Glutamatergic neuron (in vitro differentiated cells): Measurements from ENCODE around the gene PA2G4. TPM values are rescaled to one million over a fixed set of nuclear protein-coding genes. Genes with fewer than 3 reads are reported as not detected.
"Not testable (repeated sequence)": the region's sequence is repeated elsewhere in the genome, so short reads cannot be mapped to it uniquely, and the experiment has no call there.

Experiments
- DNase-seq: peaks from one replicate; pipeline ENCODE4 v3.0.0; 2022
- H3K27ac Mint-ChIP-seq: one replicate; pipeline ENCODE4 v1.8.0; 2020; ENCODE audit warnings: mild to moderate bottlenecking, mixed read lengths, inconsistent platforms; ENCODE audit not compliant: unreplicated experiment
- H3K27me3 Mint-ChIP-seq: one replicate; pipeline ENCODE4 v1.8.0; 2020; ENCODE audit warnings: mild to moderate bottlenecking, moderate library complexity, mixed read lengths, inconsistent platforms; ENCODE audit not compliant: unreplicated experiment
- H3K36me3 Mint-ChIP-seq: one replicate; pipeline ENCODE4 v1.8.0; 2020; ENCODE audit warnings: mild to moderate bottlenecking, mixed read lengths, inconsistent platforms; ENCODE audit not compliant: unreplicated experiment
- H3K4me1 Mint-ChIP-seq: one replicate; pipeline ENCODE4 v1.8.0; 2020; ENCODE audit warnings: mild to moderate bottlenecking, low read depth, mixed read lengths, inconsistent platforms; ENCODE audit not compliant: unreplicated experiment
- H3K4me3 Mint-ChIP-seq: one replicate; pipeline ENCODE4 v1.8.0; 2020; ENCODE audit warnings: mild to moderate bottlenecking, mixed read lengths, inconsistent platforms; ENCODE audit not compliant: unreplicated experiment
- H3K9me3 Mint-ChIP-seq: one replicate; pipeline ENCODE4 v1.8.0; 2020; ENCODE audit warnings: mild to moderate bottlenecking, moderate library complexity, mixed read lengths, inconsistent platforms; ENCODE audit not compliant: unreplicated experiment
- CTCF ChIP-seq: fragments of 200-600 bp; sonication (generic); IDR thresholded peaks from one replicate; pipeline ENCODE4 v1.5.0; 2021; ENCODE audit not compliant: partially characterized antibody, unreplicated experiment
- total RNA-seq: library from RNA; stranded (reverse); fragmentation: NEBNext Ultra II Directional; extraction: Animal tissue kit (Norgen Biotek cat#: 25700); gene quantifications from one replicate; pipeline ENCODE4 v1.2.1, GENCODE V29; 2021; ENCODE audit not compliant: unreplicated experiment

The PA2G4 gene
- total RNA-seq, 1 donor from 2014 or later: 86.5 TPM

- DNase-seq: no peak
- TF ChIP-seq CTCF: no peak
- Mint-ChIP-seq H3K4me3 (peak overlapping the region; percentile 58), H3K27ac (no peak overlapping the region), H3K9me3 (peaks cover 18% of the 10 kb centered on the region), H3K27me3 (peaks cover 27% of the 10 kb centered on the region), H3K36me3 (no peaks in the 10 kb centered on the region), H3K4me1 (peaks cover 13% of the 10 kb centered on the region)
These were observed 50.5 kb downstream of the PA2G4 start for GRCh38 chr12:56154818-56155217.

GRCh38 chr12:56155256-56155845, 51.0 kb downstream of the PA2G4 start:
- peaks cover 18% of the 10 kb centered on the region for H3K9me3 Mint-ChIP-seq
- no peak for DNase-seq
- peaks cover 17% of the 10 kb centered on the region for H3K4me1 Mint-ChIP-seq
- H3K36me3 Mint-ChIP-seq: no peaks in the 10 kb centered on the region
- peaks cover 30% of the 10 kb centered on the region for H3K27me3 Mint-ChIP-seq
- peak overlapping the region; percentile 21 for H3K27ac Mint-ChIP-seq
- H3K4me3 Mint-ChIP-seq: peak overlapping the region; percentile 26
- TF ChIP-seq CTCF: no peak

GRCh38 chr12:56156464-56157200, 52.3 kb downstream of the PA2G4 start:
- peaks cover 22% of the 10 kb centered on the region for H3K9me3 Mint-ChIP-seq
- H3K36me3 Mint-ChIP-seq, DNase-seq: not testable (repeated sequence)
- peak overlapping the region; percentile 88 for H3K4me3 Mint-ChIP-seq
- peaks cover 22% of the 10 kb centered on the region for H3K4me1 Mint-ChIP-seq
- H3K27ac Mint-ChIP-seq: peak overlapping the region; percentile 98
- H3K27me3 Mint-ChIP-seq: peaks cover 39% of the 10 kb centered on the region

GRCh38 chr12:56157201-56158028, 53.1 kb downstream of the PA2G4 start:
- Mint-ChIP-seq H3K4me1 (peaks cover 24% of the 10 kb centered on the region), H3K9me3 (peaks cover 24% of the 10 kb centered on the region), H3K27me3 (peaks cover 40% of the 10 kb centered on the region), H3K36me3 (peaks cover 5% of the 10 kb centered on the region), H3K27ac (peak overlapping the region; percentile 98), H3K4me3 (peak overlapping the region; percentile 88)
- peak; percentile 53 for TF ChIP-seq CTCF
- peak; percentile 63 for DNase-seq

GRCh38 chr12:56158029-56158925, 53.9 kb downstream of the PA2G4 start, which contains the start of gene MYL6:
Gene MYL6, plus strand, starts transcription at chr12:56158359. Its CDS starts 43 bp downstream, at chr12:56158402.
- H3K27me3 Mint-ChIP-seq: peaks cover 38% of the 10 kb centered on the region

More at GRCh38 chr12:56158029-56158925, 53.9 kb downstream of the PA2G4 start, which contains the start of gene MYL6:
- Mint-ChIP-seq H3K36me3 (peaks cover 5% of the 10 kb centered on the region), H3K4me3 (peak within 1 kb of the TSS; percentile 95), H3K4me1 (peaks cover 23% of the 10 kb centered on the region), H3K27ac (peak within 1 kb of the TSS; percentile 98), H3K9me3 (peaks cover 25% of the 10 kb centered on the region)
- DNase-seq: peak; percentile 87
- TF ChIP-seq CTCF: no peak
